Loucy (cell line): ENCODE data around the gene KLHL17.
"Not testable (repeated sequence)": the region's sequence is repeated elsewhere in the genome, so short reads cannot be mapped to it uniquely, and the experiment has no call there.

Experiments
- H2AFZ ChIP-seq: fragments of 200-600 bp; sonication (generic); 2 replicates; pipeline ENCODE4 v1.6.0; 2016; ENCODE audit warnings: antibody characterized with exemption, mild to moderate bottlenecking, low read length, moderate library complexity
- H3F3A ChIP-seq: fragments of 200-600 bp; 2 replicates; pipeline ENCODE4 v1.6.0; 2016; ENCODE audit warnings: antibody characterized with exemption, low read depth, mild to moderate bottlenecking
- H3K27me3 ChIP-seq: fragments of 200-600 bp; sonication (generic); 2 replicates; pipeline ENCODE4 v1.6.1; 2014; ENCODE audit warnings: low read length, mild to moderate bottlenecking; ENCODE audit not compliant: insufficient read depth, poor library complexity, severe bottlenecking
- H3K36me3 ChIP-seq: fragments of 200-600 bp; sonication (generic); 2 replicates; pipeline ENCODE4 v1.6.1; 2016; ENCODE audit warnings: low read length; ENCODE audit not compliant: insufficient read depth
- H3K4me1 ChIP-seq: fragments of 200-600 bp; sonication (generic); 2 replicates; pipeline ENCODE4 v1.5.1; 2014; ENCODE audit warnings: low read length, mild to moderate bottlenecking; ENCODE audit not compliant: insufficient read depth, poor library complexity, severe bottlenecking
- H3K4me2 ChIP-seq: fragments of 200-600 bp; sonication (generic); 2 replicates; pipeline ENCODE4 v1.6.0; 2014; ENCODE audit warnings: antibody characterized with exemption, low read length, low read depth, mild to moderate bottlenecking; ENCODE audit not compliant: poor library complexity, severe bottlenecking
- H3K4me3 ChIP-seq: fragments of 200-600 bp; sonication (generic); 2 replicates; pipeline ENCODE4 v1.5.1; 2014; ENCODE audit warnings: low read length, mild to moderate bottlenecking, mixed read lengths; ENCODE audit not compliant: poor library complexity, severe bottlenecking
- H3K79me2 ChIP-seq: fragments of 200-600 bp; sonication (generic); 2 replicates; pipeline ENCODE4 v1.6.1; 2014; ENCODE audit warnings: low read length; ENCODE audit not compliant: insufficient read depth
- H3K9ac ChIP-seq: fragments of 200-600 bp; sonication (generic); 2 replicates; pipeline ENCODE4 v1.6.0; 2014; ENCODE audit warnings: mild to moderate bottlenecking, low read depth, low read length, moderate library complexity; ENCODE audit not compliant: poor library complexity, severe bottlenecking
- H3K9me2 ChIP-seq: fragments of 200-600 bp; sonication (generic); replicated peaks from 2 replicates; pipeline ENCODE4 v1.6.1; 2016; ENCODE audit warnings: low read depth, low read length, mixed read lengths
- H3K9me3 ChIP-seq: fragments of 200-600 bp; sonication (generic); 2 replicates; pipeline ENCODE4 v1.6.1; 2014; ENCODE audit warnings: mild to moderate bottlenecking, antibody characterized with exemption, low read length, low read depth; ENCODE audit not compliant: insufficient read depth
- H4K20me1 ChIP-seq: fragments of 200-600 bp; sonication (generic); 2 replicates; pipeline ENCODE4 v1.6.0; 2014; ENCODE audit warnings: antibody characterized with exemption, low read length, mild to moderate bottlenecking; ENCODE audit not compliant: insufficient read depth, poor library complexity, severe bottlenecking
- EZH2phosphoT487 ChIP-seq: fragments of 200-600 bp; IDR thresholded peaks from 2 replicates; pipeline ENCODE4 v1.6.1; 2018; ENCODE audit warnings: antibody characterized with exemption, mild to moderate bottlenecking, moderate library complexity, borderline replicate concordance
- TF ChIP-seq, protein P1 (sequence below): fragments of 200-600 bp; sonication (generic); conservative IDR thresholded peaks from 2 replicates; pipeline ENCODE4 v1.5.1; 2014; ENCODE audit warnings: mild to moderate bottlenecking, antibody characterized with exemption, low read length

Gene KLHL17

DNA sequence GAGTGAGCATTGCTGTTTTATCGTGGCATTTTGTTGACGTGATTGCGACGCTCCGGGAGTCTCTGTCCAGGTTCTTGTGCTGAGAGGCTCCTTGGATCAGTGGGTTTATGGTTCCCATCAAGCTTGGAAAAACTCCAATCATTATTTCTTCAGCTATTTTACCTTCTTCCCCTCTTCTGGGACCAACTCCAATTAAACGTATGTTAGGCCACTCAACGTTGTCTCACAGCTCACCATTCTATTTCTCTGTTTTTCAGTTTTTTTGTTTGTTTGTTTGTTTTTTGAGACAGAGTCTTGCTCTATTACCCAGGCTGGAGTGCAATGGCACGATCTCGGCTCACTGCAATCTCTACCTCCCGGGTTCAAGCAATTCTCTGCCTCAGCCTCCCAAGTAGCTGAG, 31.5 kb downstream of the KLHL17 start:
- H3K79me2 ChIP-seq, result no peaks in the 10 kb centered on the region
- peaks cover 9% of the 10 kb centered on the region for H3K4me1 ChIP-seq
- no peaks in the 10 kb centered on the region for H3F3A ChIP-seq
- no peaks in the 10 kb centered on the region for H3K27me3 ChIP-seq
- H3K36me3 ChIP-seq, result no peaks in the 10 kb centered on the region
- no peak overlapping the region for H3K9ac ChIP-seq
- peaks cover 3% of the 10 kb centered on the region for H4K20me1 ChIP-seq
- no peaks in the 10 kb centered on the region for H3K9me3 ChIP-seq
- no peak for TF ChIP-seq EZH2phosphoT487
- TF ChIP-seq, protein P1, sequence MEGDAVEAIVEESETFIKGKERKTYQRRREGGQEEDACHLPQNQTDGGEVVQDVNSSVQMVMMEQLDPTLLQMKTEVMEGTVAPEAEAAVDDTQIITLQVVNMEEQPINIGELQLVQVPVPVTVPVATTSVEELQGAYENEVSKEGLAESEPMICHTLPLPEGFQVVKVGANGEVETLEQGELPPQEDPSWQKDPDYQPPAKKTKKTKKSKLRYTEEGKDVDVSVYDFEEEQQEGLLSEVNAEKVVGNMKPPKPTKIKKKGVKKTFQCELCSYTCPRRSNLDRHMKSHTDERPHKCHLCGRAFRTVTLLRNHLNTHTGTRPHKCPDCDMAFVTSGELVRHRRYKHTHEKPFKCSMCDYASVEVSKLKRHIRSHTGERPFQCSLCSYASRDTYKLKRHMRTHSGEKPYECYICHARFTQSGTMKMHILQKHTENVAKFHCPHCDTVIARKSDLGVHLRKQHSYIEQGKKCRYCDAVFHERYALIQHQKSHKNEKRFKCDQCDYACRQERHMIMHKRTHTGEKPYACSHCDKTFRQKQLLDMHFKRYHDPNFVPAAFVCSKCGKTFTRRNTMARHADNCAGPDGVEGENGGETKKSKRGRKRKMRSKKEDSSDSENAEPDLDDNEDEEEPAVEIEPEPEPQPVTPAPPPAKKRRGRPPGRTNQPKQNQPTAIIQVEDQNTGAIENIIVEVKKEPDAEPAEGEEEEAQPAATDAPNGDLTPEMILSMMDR, result no peak
- H3K4me3 ChIP-seq, result no peak overlapping the region
- no peak overlapping the region for H2AFZ ChIP-seq
- H3K4me2 ChIP-seq, result no peak overlapping the region
- no peaks in the 10 kb centered on the region for H3K9me2 ChIP-seq

DNA sequence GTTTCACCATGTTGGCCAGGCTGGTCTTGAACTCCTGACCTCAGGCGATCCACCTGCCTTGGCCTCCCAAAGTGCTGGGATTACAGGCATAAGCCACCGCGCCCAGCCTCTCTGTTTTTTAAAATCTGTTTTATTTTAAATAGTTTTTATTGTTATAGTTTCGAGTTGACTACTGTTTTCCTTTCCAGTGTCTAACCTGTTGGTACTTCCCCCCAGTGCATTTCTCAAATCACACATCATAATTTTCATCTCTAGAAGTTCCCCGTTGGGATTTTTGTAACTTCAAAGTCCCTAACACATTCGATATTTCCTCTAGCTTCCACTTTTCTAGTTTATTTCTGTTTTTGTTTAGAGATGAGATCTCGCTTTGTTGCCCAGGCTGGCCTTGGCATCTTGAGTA, 32.0 kb downstream of the KLHL17 start:
- no peaks in the 10 kb centered on the region for H3K27me3 ChIP-seq
- H3F3A ChIP-seq, result no peaks in the 10 kb centered on the region

DNA sequence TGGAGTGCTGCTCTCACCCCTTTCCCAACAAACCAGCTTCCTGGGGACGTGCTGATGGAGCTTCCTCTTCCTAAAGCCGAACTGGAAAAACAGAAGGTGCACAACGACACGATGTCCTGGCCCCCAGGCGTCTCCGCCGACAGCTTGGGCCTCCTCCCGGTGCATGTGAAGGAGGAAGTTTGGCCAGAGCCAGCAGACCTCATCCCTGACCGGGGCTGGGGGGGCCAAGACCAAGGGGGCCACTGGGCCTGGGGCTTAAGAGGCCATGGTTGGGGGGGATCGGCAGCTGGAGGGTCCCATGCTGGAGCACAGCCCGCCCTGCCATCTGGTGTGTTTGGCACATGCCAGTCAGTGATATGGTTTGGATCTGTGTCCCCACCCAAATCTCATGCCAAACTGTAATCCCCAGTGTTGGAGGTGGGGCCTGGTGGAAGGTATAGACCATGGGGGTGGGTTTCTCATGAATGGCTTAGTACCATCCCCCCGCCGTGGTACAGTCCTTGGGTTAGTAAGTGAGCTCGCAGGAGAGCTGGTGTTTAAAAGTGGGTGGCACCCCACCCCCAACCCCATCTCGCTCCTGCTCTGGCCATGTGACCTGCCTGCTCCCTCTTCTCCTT, 33.1 kb downstream of the KLHL17 start:
- no peaks in the 10 kb centered on the region for H3K27me3 ChIP-seq

More for the DNA sequence above, 32.0 kb downstream of the KLHL17 start:
- no peak overlapping the region for H3K4me3 ChIP-seq
- no peaks in the 10 kb centered on the region for H3K79me2 ChIP-seq
- H3K4me1 ChIP-seq, result peaks cover 13% of the 10 kb centered on the region
- no peak overlapping the region for H2AFZ ChIP-seq
- no peaks in the 10 kb centered on the region for H3K9me3 ChIP-seq
- H3K9me2 ChIP-seq, result no peaks in the 10 kb centered on the region
- H4K20me1 ChIP-seq, result peaks cover 7% of the 10 kb centered on the region
- no peak for TF ChIP-seq EZH2phosphoT487
- TF ChIP-seq, protein P1, result no peak
- no peak overlapping the region for H3K9ac ChIP-seq
- no peaks in the 10 kb centered on the region for H3K36me3 ChIP-seq
- no peak overlapping the region for H3K4me2 ChIP-seq

DNA sequence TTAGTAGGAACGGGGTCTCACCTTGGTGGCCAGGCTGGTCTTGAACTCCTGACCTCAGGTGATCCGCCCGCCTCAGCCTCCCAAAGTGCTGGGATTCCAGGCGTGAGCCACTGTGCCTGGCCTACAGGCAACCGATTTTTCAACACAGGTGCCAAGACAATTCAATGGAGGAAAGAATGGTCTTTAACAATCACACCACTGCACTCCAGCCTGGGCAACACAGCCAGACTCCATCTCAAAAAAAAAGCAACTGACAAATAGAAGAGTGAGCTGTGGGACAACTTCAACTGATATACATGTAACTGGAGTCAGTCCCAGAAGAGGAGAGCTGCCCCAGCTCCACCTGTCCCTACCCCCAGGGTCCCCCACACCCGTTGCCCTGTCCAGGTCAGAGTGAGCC, 34.2 kb downstream of the KLHL17 start:
- not testable (repeated sequence) for H2AFZ ChIP-seq, H3K4me2 ChIP-seq, H3K9me2 ChIP-seq, H3F3A ChIP-seq, H3K27me3 ChIP-seq, H3K9ac ChIP-seq, H3K9me3 ChIP-seq, H3K36me3 ChIP-seq, H3K4me3 ChIP-seq, H3K79me2 ChIP-seq
- H3K4me1 ChIP-seq, result peaks cover 16% of the 10 kb centered on the region
- peaks cover 17% of the 10 kb centered on the region for H4K20me1 ChIP-seq

More for the DNA sequence above, 33.1 kb downstream of the KLHL17 start:
- Histone ChIP-seq H3K9ac (no peak overlapping the region), H3K4me3 (no peak overlapping the region), H3K79me2 (no peaks in the 10 kb centered on the region), H3K9me2 (no peaks in the 10 kb centered on the region), H4K20me1 (peaks cover 17% of the 10 kb centered on the region), H3K9me3 (no peaks in the 10 kb centered on the region), H3F3A (no peaks in the 10 kb centered on the region), H3K36me3 (no peaks in the 10 kb centered on the region), H3K4me2 (no peak overlapping the region), H2AFZ (no peak overlapping the region), H3K4me1 (peaks cover 16% of the 10 kb centered on the region)
- TF ChIP-seq, protein P1, result no peak
- no peak for TF ChIP-seq EZH2phosphoT487
